ENCODE measurements around the gene PPY.

Gene PPY

DNA sequence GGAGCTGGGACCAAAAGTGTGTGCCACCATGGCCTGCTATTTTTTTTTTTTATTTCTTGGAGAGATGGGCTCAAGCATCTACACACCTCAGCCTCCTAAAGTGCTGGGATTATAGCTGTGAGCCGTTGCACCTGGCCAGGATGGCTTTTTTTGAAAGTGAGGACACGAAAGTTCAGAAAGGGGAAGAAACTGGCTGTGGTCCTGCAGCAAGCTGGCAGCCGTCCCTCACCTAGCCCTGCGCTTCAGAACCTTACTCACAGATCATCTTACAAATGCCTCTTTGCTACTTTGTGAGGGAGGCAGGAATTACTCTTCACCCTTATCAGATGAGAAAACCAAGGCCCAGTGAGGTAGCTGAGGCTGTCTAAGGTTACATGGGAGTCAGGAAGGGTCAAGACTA, 4.5 kb upstream of the PPY start:
- H3K27ac ChIP-seq (ENCODE audit: low read length), result no peak overlapping the region
- peaks cover 4% of the 10 kb centered on the region for H3K27me3 ChIP-seq (ENCODE audit: insufficient read depth, low read length, poor library complexity)
- H3K4me2 ChIP-seq (ENCODE audit: insufficient read depth, low read length), result no peak overlapping the region
- H3K36me3 ChIP-seq (ENCODE audit: insufficient read depth, low read length), result no peaks in the 10 kb centered on the region
- no peak overlapping the region for H2AFZ ChIP-seq (ENCODE audit: low read depth, low read length)
- no peak overlapping the region for H3K9ac ChIP-seq (ENCODE audit: low read depth, low read length)
- H3K4me1 ChIP-seq (ENCODE audit: insufficient read depth, low read length), result no peaks in the 10 kb centered on the region
- H3K4me3 ChIP-seq (ENCODE audit: low read depth in 1 of 2, low read length in 2 of 2), result no peak overlapping the region
- DNase-seq (no peak), ATAC-seq (ENCODE audit: insufficient read depth, low read depth) (no peak)
- no peaks in the 10 kb centered on the region for H3K79me2 ChIP-seq (ENCODE audit: insufficient read depth, low read length)
- TF ChIP-seq EZH2 (IDR thresholded peaks at IDR 0.05; ENCODE audit: borderline replicate concordance, low read depth, low read length, severe bottlenecking), result no peak
- TF ChIP-seq, protein P1, sequence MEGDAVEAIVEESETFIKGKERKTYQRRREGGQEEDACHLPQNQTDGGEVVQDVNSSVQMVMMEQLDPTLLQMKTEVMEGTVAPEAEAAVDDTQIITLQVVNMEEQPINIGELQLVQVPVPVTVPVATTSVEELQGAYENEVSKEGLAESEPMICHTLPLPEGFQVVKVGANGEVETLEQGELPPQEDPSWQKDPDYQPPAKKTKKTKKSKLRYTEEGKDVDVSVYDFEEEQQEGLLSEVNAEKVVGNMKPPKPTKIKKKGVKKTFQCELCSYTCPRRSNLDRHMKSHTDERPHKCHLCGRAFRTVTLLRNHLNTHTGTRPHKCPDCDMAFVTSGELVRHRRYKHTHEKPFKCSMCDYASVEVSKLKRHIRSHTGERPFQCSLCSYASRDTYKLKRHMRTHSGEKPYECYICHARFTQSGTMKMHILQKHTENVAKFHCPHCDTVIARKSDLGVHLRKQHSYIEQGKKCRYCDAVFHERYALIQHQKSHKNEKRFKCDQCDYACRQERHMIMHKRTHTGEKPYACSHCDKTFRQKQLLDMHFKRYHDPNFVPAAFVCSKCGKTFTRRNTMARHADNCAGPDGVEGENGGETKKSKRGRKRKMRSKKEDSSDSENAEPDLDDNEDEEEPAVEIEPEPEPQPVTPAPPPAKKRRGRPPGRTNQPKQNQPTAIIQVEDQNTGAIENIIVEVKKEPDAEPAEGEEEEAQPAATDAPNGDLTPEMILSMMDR (IDR thresholded peaks at IDR 0.05; ENCODE audit: borderline replicate concordance, extremely low read depth, low read length, poor library complexity, severe bottlenecking), result no peak
- no peaks in the 10 kb centered on the region for H3K9me3 ChIP-seq (ENCODE audit: insufficient read depth, low read length, severe bottlenecking)
- H4K20me1 ChIP-seq (ENCODE audit: insufficient read depth, low read length), result no peaks in the 10 kb centered on the region

DNA sequence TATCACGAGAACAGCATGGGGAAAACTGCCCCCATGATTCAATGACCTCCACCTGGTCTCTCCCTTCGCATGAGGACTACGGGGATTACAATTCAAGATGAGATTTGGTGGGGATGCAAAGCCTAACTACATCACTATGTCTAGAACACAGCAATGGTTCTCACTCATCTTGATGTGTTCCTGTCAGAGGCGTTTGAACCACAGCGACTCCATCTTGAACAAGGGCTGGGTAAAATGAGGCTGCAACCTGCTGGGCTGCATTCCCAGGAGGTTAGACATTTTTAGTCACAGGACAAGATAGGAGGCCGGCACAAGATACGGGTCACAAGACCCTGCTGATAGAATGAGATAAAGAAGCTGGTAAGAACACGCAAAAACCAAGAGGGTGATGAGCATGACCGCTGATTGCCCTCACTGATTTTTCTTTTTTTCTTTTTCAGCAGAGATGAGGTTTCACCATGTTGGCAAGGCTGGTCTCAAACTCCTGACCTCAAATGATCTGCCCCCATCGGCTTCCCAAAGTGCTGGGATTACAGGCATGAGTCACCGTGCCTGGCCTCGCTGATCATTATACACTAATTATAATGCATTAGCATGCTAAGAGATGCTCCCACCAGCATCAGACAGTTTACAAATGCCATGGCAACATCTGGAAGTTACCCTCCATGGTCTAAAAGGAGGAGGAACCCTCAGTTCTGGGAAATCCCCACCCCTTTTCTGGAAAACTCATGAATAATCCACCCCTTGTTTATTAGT, 3.0 kb upstream of the PPY start:
- no peak for DNase-seq
- TF ChIP-seq EZH2 (IDR thresholded peaks at IDR 0.05; ENCODE audit: borderline replicate concordance, low read depth, low read length, severe bottlenecking), result no peak
- TF ChIP-seq, protein P1 (IDR thresholded peaks at IDR 0.05; ENCODE audit: borderline replicate concordance, extremely low read depth, low read length, poor library complexity, severe bottlenecking), result no peak
- Histone ChIP-seq H4K20me1 (ENCODE audit: insufficient read depth, low read length) (peaks cover 4% of the 10 kb centered on the region; the same call in 1 of the 2 replicates), H3K27ac (ENCODE audit: low read length) (no peak overlapping the region), H2AFZ (ENCODE audit: low read depth, low read length) (no peak overlapping the region), H3K9me3 (ENCODE audit: insufficient read depth, low read length, severe bottlenecking) (no peaks in the 10 kb centered on the region), H3K4me2 (ENCODE audit: insufficient read depth, low read length) (no peak overlapping the region), H3K4me1 (ENCODE audit: insufficient read depth, low read length) (no peaks in the 10 kb centered on the region), H3K9ac (ENCODE audit: low read depth, low read length) (no peak overlapping the region), H3K36me3 (ENCODE audit: insufficient read depth, low read length) (no peaks in the 10 kb centered on the region), H3K27me3 (ENCODE audit: insufficient read depth, low read length, poor library complexity) (no peaks in the 10 kb centered on the region), H3K79me2 (ENCODE audit: insufficient read depth, low read length) (no peaks in the 10 kb centered on the region), H3K4me3 (ENCODE audit: low read depth in 1 of 2, low read length in 2 of 2) (no peak overlapping the region)
- no peak for ATAC-seq (ENCODE audit: insufficient read depth, low read depth)

DNA sequence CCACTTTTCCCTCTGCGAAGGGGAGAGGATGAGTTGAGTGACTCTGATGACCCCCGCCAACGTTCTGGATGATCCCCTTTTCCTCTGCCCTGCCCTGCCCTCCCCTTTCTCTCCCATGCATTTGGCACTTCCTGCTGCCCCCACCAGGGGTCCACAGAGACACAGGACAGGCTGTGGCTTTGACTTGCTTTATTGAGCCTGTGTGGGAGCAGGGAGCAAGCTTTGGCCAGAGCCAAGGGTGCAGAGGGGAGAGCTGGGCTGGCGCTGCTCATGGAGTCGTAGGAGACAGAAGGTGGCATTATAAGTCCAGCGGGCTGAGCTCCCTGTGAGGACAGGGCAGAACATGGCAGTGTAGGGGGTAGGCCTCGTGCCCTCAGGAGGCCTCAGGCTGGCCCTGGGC, 1.6 kb downstream of the PPY start:
- H2AFZ ChIP-seq (ENCODE audit: low read depth, low read length), result no peak overlapping the region
- H3K79me2 ChIP-seq (ENCODE audit: insufficient read depth, low read length), result no peaks in the 10 kb centered on the region
- DNase-seq (peak; percentile 54), ATAC-seq (ENCODE audit: insufficient read depth, low read depth) (peak; percentile 74)
- peaks cover 4% of the 10 kb centered on the region; the same call in 1 of the 2 replicates for H4K20me1 ChIP-seq (ENCODE audit: insufficient read depth, low read length)
- no peak overlapping the region for H3K27ac ChIP-seq (ENCODE audit: low read length)
- no peak overlapping the region for H3K4me3 ChIP-seq (ENCODE audit: low read depth in 1 of 2, low read length in 2 of 2)
- peaks cover 18% of the 10 kb centered on the region for H3K27me3 ChIP-seq (ENCODE audit: insufficient read depth, low read length, poor library complexity)
- no peaks in the 10 kb centered on the region for H3K36me3 ChIP-seq (ENCODE audit: insufficient read depth, low read length)
- TF ChIP-seq, protein P1 (IDR thresholded peaks at IDR 0.05; ENCODE audit: borderline replicate concordance, extremely low read depth, low read length, poor library complexity, severe bottlenecking), result peak; percentile 74
- no peak for TF ChIP-seq EZH2 (IDR thresholded peaks at IDR 0.05; ENCODE audit: borderline replicate concordance, low read depth, low read length, severe bottlenecking)
- H3K4me2 ChIP-seq (ENCODE audit: insufficient read depth, low read length), result no peak overlapping the region
- no peaks in the 10 kb centered on the region for H3K9me3 ChIP-seq (ENCODE audit: insufficient read depth, low read length, severe bottlenecking)
- H3K4me1 ChIP-seq (ENCODE audit: insufficient read depth, low read length), result no peaks in the 10 kb centered on the region
- H3K9ac ChIP-seq (ENCODE audit: low read depth, low read length), result no peak overlapping the region
